CD4-positive, alpha-beta T cell treated with Interleukin-17A for 1 hour (primary cell): ENCODE results near the gene RHBDF2.
"Not testable (repeated sequence)": the region's sequence is repeated elsewhere in the genome, so short reads cannot be mapped to it uniquely, and the experiment has no call there.

Experiments
- DNase-seq: peaks from one replicate; pipeline ENCODE4 v3.0.0-alpha.2; 2020

The RHBDF2 gene

GRCh38 chr17:76537578-76538280, 36.5 kb upstream of the RHBDF2 start, which contains the start of gene CYGB:
CYGB (minus strand) TSS chr17:76537709; CDS start chr17:76537542, 167 bp downstream.
- no peak for DNase-seq

- DNase-seq = no peak
Observed at GRCh38 chr17:76537288-76537577, 36.0 kb upstream of the RHBDF2 start.

- no peak for DNase-seq
Observed at GRCh38 chr17:76536511-76537287, 35.5 kb upstream of the RHBDF2 start.

- DNase-seq = no peak
Observed at GRCh38 chr17:76535788-76536510, 34.7 kb upstream of the RHBDF2 start.

- DNase-seq = no peak
Observed at GRCh38 chr17:76534831-76535732, 33.9 kb upstream of the RHBDF2 start.

- not testable (repeated sequence) for DNase-seq
Observed at GRCh38 chr17:76533640-76534359, 32.6 kb upstream of the RHBDF2 start.

GRCh38 chr17:76532072-76532651, 30.9 kb upstream of the RHBDF2 start:
- no peak for DNase-seq

- no peak for DNase-seq
Observed at GRCh38 chr17:76531486-76532038, 30.3 kb upstream of the RHBDF2 start.

GRCh38 chr17:76530811-76531485, 29.7 kb upstream of the RHBDF2 start:
- DNase-seq = no peak

GRCh38 chr17:76530095-76530723, 29.0 kb upstream of the RHBDF2 start:
- no peak for DNase-seq

GRCh38 chr17:76529224-76530094, 28.2 kb upstream of the RHBDF2 start:
- no peak for DNase-seq

- no peak for DNase-seq
Observed at GRCh38 chr17:76528528-76529223, 27.5 kb upstream of the RHBDF2 start.

- DNase-seq = no peak
Observed at GRCh38 chr17:76528156-76528527, 26.9 kb upstream of the RHBDF2 start.

GRCh38 chr17:76527430-76528111, 26.3 kb upstream of the RHBDF2 start:
- DNase-seq = peak; percentile 65

- not testable (repeated sequence) for DNase-seq
Observed at GRCh38 chr17:76527016-76527415, 25.8 kb upstream of the RHBDF2 start.

GRCh38 chr17:76525513-76525833, 24.2 kb upstream of the RHBDF2 start:
- DNase-seq = not testable (repeated sequence)

GRCh38 chr17:76524598-76525512, 23.6 kb upstream of the RHBDF2 start:
- DNase-seq = no peak
